K562 (cell line): ENCODE results near the gene LHX3.

ENCODE experiments used
- CREB1 ChIP-seq, 2 experiments: sonication (generic) in 1 of 2; formaldehyde crosslinking in 1 of 2; IDR thresholded peaks; 2 replicates each; pipeline versions ENCODE4 v1.6.1 to v1.8.0; 2012 to 2022; ENCODE audit warnings: inconsistent platforms in 1 of 2, mild to moderate bottlenecking in 1 of 2, missing genetic modification reagents in 1 of 2, moderate library complexity in 1 of 2
- CREM ChIP-seq: IDR thresholded peaks from 2 replicates; pipeline ENCODE4 v1.6.1; 2014; ENCODE audit warnings: antibody characterized with exemption, low read depth
- CTCF ChIP-seq, 3 experiments: IDR thresholded peaks in 2 of 3; conservative IDR thresholded peaks in 1 of 3; 2 replicates each; pipeline ENCODE4 v1.5.1; 2011 to 2012; ENCODE audit warnings: low read length in 3 of 3, mild to moderate bottlenecking in 3 of 3, control low read depth in 2 of 3, improper control_type of control experiment in 1 of 3, inconsistent platforms in 1 of 3, low read depth in 1 of 3, mixed read lengths in 1 of 3, moderate library complexity in 1 of 3; ENCODE audit not compliant: insufficient read depth in 2 of 3
- FOXP4 ChIP-seq: sonication (generic); formaldehyde crosslinking; IDR thresholded peaks from 2 replicates; pipeline ENCODE4 v1.8.0; 2022; ENCODE audit warnings: mild to moderate bottlenecking, missing genetic modification reagents, borderline replicate concordance
- GMEB1 ChIP-seq: fragments of 250-450 bp; sonication (Bioruptor Pico); IDR thresholded peaks from 2 replicates; pipeline ENCODE4 v1.4.0; 2020; ENCODE audit warnings: mild to moderate bottlenecking
- MAFG ChIP-seq: fragments of 450-650 bp; conservative IDR thresholded peaks from 2 replicates; pipeline ENCODE4 v1.6.1; 2016; ENCODE audit warnings: missing genetic modification characterization, missing compliant biosample characterization
- MYNN ChIP-seq, 2 experiments: sonication (generic); formaldehyde crosslinking in 1 of 2; IDR thresholded peaks; 2 replicates each; pipeline versions ENCODE4 v1.5.0 to v1.6.1; 2016 to 2020; ENCODE audit warnings: antibody characterized with exemption in 1 of 2, missing genetic modification reagents in 1 of 2
- NFXL1 ChIP-seq: fragments of 450-650 bp; formaldehyde crosslinking; IDR thresholded peaks from 2 replicates; pipeline ENCODE4 v1.4.0; 2021; ENCODE audit warnings: mild to moderate bottlenecking
- NR2C2 ChIP-seq, 2 experiments: fragments of 200-800 bp in 1 of 2; sonication (Bioruptor generic) in 1 of 2; sonication (generic) in 1 of 2; formaldehyde crosslinking in 1 of 2; IDR thresholded peaks; 2 replicates each; pipeline versions ENCODE4 v1.6.1 to v1.8.0; 2016 to 2022; ENCODE audit warnings: mild to moderate bottlenecking in 1 of 2, missing compliant biosample characterization in 1 of 2, missing genetic modification characterization in 1 of 2, missing genetic modification reagents in 1 of 2
- SREBF1 ChIP-seq: fragments of 150-350 bp; IDR thresholded peaks from 2 replicates; pipeline ENCODE4 v1.6.1; 2014; ENCODE audit warnings: antibody characterized with exemption, low read depth, low read length, borderline replicate concordance
- STAT6 ChIP-seq: sonication (generic); formaldehyde crosslinking; IDR thresholded peaks from 2 replicates; pipeline ENCODE4 v1.8.1; 2023; ENCODE audit warnings: mild to moderate bottlenecking, missing genetic modification reagents
- TARDBP ChIP-seq: fragments of 450-650 bp; IDR thresholded peaks from 2 replicates; pipeline ENCODE4 v1.6.1; 2016
- ZKSCAN8 ChIP-seq: fragments of 200-800 bp; sonication (Bioruptor generic); IDR thresholded peaks from 2 replicates; pipeline ENCODE4 v1.6.1; 2016; ENCODE audit warnings: missing genetic modification characterization, missing compliant biosample characterization
- ZNF324 ChIP-seq: fragments of 250-450 bp; sonication (Bioruptor Pico); IDR thresholded peaks from 2 replicates; pipeline ENCODE4 v1.4.0; 2020; ENCODE audit warnings: mild to moderate bottlenecking

GRCh38 chr9:136189394-136190236 lies 15.3 kb downstream of the LHX3 start:
- TF ChIP-seq MAFG (tag) (no peak), CREB1 (IDR thresholded peaks at IDR 0.05) (no peak), CREB1 (CRISPR knock-in tag; IDR thresholded peaks at IDR 0.05) (no peak), ZKSCAN8 (no peak), SREBF1 (no peak), NFXL1 (no peak), NR2C2 (CRISPR knock-in tag; IDR thresholded peaks at IDR 0.05) (no peak), NR2C2 (tag; IDR thresholded peaks at IDR 0.05) (no peak), CREM (no peak), TARDBP (no peak), CTCF (IDR thresholded peaks at IDR 0.05 in 2 of 3, conservative IDR thresholded peaks at IDR 0.05 in 1 of 3; ENCODE audit: insufficient read depth in 2 of 3, low read depth in 1 of 3, low read length in 3 of 3) (no peak), GMEB1 (no peak), ZNF324 (CRISPR knock-in tag) (no peak), FOXP4 (CRISPR knock-in tag) (no peak), STAT6 (CRISPR knock-in tag) (no peak), MYNN (IDR thresholded peaks at IDR 0.05) (no peak), MYNN (CRISPR knock-in tag; IDR thresholded peaks at IDR 0.05) (no peak)
